ENCODE data around the gene SRBD1.
A peak's percentile ranks its signal among the peaks of the same experiment; 100 is the strongest.

Gene SRBD1

DNA sequence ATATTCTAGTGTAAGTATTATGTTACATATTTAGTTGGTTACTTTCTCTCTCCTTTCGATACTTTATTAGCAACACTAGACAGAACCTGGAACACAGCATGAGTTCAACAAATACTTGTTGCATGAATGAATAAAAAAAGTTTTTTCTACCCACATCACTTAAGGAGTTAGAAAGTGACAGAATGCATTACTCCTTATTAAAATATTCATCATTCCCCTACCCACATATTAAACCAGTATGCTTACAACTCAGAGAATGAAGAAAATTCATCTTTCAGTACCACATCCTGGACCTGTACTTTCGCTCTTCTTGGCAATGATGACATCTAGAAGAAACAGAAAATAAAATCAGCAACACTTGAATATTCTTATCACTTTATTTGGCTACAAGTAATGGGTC lies 6.0 kb downstream of the SRBD1 start:
- DNase-seq (ENCODE audit: low read depth): no peak
- in situ Hi-C loops (cut with HindIII; ENCODE audit: low sequenced_read_pairs): no loop called here
- TF ChIP-seq CTCF (IDR thresholded peaks at IDR 0.05; ENCODE audit: low read depth, low read length, missing control alignments): no peak
- H3K4me3 ChIP-seq (ENCODE audit: low read depth, low read length): no peak overlapping the region

DNA sequence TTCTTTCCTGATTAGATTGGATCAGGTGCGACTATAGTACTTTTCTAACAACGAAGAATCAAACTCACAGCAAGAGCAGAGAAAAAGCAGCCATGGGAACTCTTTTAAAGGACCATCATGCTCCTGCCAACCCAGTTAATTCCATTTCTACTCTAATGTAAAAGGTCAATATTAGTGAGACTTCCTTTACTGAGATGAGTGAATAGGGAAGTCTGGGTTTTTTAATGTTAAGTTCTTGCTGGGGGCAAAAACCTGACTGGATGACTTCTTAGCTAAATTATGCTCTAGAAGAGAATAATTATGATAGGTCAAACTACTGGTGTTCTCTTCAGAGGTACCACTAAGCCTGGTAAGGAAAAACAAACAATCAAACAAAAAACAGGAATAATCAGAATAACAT lies 8.4 kb downstream of the SRBD1 start:
- DNase-seq (ENCODE audit: low read depth): no peak
- H3K4me3 ChIP-seq (ENCODE audit: low read depth, low read length): no peak overlapping the region
- in situ Hi-C loops (cut with HindIII; ENCODE audit: low sequenced_read_pairs): no loop called here
- TF ChIP-seq CTCF (IDR thresholded peaks at IDR 0.05; ENCODE audit: low read depth, low read length, missing control alignments): no peak

GRCh38 chr2:45598545-45598944 lies 12.5 kb downstream of the SRBD1 start:
- TF ChIP-seq CTCF (IDR thresholded peaks at IDR 0.05; ENCODE audit: low read depth, low read length, missing control alignments): no peak
- in situ Hi-C loops (cut with HindIII; ENCODE audit: low sequenced_read_pairs): no loop called here
- no peak overlapping the region for H3K4me3 ChIP-seq (ENCODE audit: low read depth, low read length)
- no peak for DNase-seq (ENCODE audit: low read depth)

- TF ChIP-seq CTCF (IDR thresholded peaks at IDR 0.05; ENCODE audit: low read depth, low read length, missing control alignments): no peak
- no peak overlapping the region for H3K4me3 ChIP-seq (ENCODE audit: low read depth, low read length)
- in situ Hi-C loops (cut with HindIII; ENCODE audit: low sequenced_read_pairs): no loop called here
- no peak for DNase-seq (ENCODE audit: low read depth)
Measured at GRCh38 chr2:45596761-45597160, 14.3 kb downstream of the SRBD1 start.

GRCh38 chr2:45595721-45596435 lies 15.2 kb downstream of the SRBD1 start:
- peak; percentile 79 for DNase-seq (ENCODE audit: low read depth)
- no peak overlapping the region for H3K4me3 ChIP-seq (ENCODE audit: low read depth, low read length)
- TF ChIP-seq CTCF (IDR thresholded peaks at IDR 0.05; ENCODE audit: low read depth, low read length, missing control alignments): no peak
- in situ Hi-C loops (cut with HindIII; ENCODE audit: low sequenced_read_pairs): no loop called here

GRCh38 chr2:45591073-45591472 lies 20.0 kb downstream of the SRBD1 start:
- DNase-seq (ENCODE audit: low read depth): no peak
- no peak for TF ChIP-seq CTCF (IDR thresholded peaks at IDR 0.05; ENCODE audit: low read depth, low read length, missing control alignments)
- in situ Hi-C loops (cut with HindIII; ENCODE audit: low sequenced_read_pairs): no loop called here
- no peak overlapping the region for H3K4me3 ChIP-seq (ENCODE audit: low read depth, low read length)

Data from astrocyte of the cerebellum (primary cell).